NCI-H526 treated with DMSO at 0.1 percent for 48 hours (cell line): ENCODE data around the gene PRKG2.

Experiments used
- DNase-seq: peaks from one replicate; lab custom pipeline; 2025; lab: John Stamatoyannopoulos, UW

The PRKG2 gene

GRCh38 chr4:81096566-81096965, 118.5 kb downstream of the PRKG2 start:
- no peak for DNase-seq

DNA sequence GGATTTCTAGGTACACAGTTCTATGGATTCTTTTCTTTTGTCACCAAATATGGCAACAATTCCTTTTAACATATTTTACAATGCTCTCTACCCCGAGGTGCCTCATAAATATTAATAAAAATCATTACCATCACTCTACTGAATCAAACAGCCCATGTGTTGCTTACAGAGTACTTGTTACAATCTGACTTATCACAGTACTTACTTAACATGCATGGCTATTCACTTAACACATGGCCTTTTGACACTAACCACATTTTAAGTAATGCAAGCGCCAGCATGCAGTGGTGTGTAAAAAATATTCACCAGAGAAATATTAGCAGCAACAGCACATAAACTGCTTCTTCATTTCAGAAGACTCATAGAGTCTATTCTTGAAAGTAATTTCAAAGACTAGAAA, 119.6 kb downstream of the PRKG2 start:
- no peak for DNase-seq

DNA sequence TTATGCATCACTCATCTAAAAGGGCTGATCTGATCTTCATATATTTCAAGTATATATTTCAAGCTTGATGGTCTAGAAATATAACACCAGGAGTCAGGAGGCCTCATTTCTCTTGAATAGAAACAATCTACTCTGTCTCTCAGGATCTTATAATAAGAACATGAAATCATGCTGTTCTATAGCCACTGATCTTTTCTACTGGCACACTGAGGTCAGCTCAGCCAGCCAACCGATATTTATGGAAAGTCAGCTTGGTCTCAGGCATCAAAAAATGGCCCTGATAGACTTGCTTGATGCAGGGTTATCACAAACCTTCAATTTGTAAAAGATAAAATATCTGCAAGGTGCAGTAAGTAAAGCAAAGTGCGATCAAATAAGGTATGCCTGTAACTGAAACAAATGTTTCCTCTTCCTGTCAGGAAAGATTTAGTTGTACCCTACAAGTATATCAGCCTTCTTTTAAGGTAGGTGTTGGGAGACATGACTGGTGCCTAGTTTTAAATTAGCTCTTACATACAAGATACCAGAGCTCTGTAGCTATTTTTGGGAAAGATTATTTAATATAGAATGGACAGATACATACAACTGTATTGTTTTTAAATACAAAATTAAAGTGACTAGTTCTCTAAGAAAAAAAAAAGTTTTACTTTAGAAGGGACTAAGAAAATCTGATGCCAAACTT, 121.2 kb downstream of the PRKG2 start:
- DNase-seq = no peak

DNA sequence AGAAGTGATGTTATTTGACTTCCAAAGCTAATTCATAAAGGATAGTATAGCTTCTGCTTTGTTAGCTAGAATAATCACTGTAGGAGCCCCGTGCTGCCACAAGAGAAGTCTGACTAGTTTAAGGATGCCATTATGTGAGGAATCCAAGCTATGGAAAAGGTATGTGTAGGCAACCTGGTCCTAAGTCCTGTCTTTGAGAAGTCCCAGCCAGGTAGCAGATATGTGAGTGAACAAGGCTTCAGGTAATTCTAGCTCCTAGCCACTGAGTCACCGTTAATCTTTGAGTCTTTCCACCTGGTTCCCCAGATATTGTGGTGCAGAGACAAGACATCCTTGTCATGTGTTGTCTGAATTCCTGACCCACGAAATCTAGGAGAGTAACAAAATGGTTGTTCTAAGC, 129.0 kb downstream of the PRKG2 start:
- no peak for DNase-seq

- no peak for DNase-seq
Observed at GRCh38 chr4:81085291-81085690, 129.7 kb downstream of the PRKG2 start.

- no peak for DNase-seq
Observed at GRCh38 chr4:81084634-81085033, 130.4 kb downstream of the PRKG2 start.

DNA sequence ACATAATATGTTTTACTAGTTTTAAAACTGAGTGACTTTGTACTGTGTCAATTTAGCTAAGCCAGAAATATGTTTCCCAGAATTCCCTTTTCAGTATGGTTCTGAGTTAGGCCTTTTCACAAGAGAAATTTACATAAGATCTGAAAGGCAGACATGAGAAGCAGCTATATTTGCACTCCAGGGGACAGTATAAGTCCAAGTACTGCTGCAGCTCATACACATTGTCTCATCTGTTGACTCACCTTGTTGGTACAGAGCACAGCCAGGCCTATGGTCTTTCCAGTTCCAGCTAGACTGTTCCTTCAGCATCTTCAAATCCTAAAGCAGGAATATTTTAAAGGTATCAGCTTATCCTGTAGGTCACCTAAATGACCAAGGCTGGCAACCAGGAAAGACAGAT, 131.0 kb downstream of the PRKG2 start:
- no peak for DNase-seq

- no peak for DNase-seq
Observed at GRCh38 chr4:81081156-81081555, 133.9 kb downstream of the PRKG2 start.

DNA sequence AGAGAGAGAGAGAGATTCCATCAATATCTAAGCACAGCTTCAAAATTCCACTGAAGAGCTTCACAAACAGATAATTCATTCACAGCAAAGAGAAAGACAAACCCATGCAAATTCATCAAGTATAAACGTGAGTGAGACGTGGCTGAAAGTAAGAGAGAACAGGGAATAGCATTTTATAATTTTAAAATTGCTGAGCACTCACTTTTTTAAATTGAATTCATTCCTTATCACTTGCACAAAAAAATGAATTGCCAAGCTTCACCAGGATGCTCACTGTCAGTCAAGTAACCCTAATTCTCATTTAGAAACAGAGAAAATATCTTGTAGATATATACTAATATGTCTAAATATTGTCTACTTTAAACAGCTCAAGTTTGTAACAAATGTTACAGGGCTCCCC, 144.0 kb downstream of the PRKG2 start:
- DNase-seq = no peak

DNA sequence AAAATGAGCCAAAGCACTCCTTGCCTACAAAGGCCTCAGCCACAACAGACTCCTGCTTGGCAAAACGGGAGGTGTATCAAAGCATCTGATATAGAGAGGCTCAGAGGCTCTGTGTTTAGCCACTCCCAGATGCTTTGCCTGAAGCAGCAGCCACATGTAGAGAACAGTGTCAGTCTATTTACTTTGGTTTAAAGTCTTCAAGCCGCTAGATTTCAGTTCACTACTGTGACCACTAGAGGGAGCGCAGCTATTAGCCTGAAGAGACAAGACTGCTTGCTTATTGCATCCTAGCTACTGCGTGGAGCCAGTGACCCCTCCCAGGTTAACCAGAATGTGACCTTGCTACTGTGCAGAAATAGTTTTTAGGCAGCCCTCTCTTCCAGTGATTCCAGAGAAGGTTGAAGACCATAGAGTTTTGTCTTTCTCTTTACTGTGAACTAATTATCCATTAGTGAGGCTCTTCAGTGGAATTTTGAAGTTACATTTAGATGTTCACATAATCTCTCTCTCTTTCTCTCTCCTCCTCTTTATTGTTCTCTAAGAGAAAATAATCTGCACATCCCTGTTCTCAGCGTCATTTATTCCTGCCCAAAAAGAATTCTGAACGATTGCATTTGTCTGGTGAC, 145.2 kb downstream of the PRKG2 start:
- peak; percentile 56 for DNase-seq

- DNase-seq = no peak
Observed at GRCh38 chr4:81065446-81065845, 149.6 kb downstream of the PRKG2 start.

DNA sequence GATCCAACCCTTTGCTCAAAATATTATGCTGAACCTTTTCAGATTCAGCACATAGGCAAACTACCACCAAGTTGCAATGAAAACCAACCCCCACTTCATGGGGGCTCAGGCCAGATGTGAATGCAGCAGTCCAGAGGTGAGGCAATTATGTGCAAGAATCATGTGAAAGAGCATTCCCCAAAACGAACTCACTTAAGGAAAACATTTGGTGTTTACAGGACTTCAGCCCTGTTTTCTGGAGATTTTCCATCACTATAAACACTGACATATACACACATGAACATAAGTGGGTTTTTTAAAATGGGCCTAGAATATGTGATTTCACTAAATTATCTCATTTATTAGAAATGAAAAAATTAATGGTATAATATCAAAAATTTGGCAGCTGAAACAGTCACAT, 153.0 kb downstream of the PRKG2 start:
- DNase-seq = no peak

DNA sequence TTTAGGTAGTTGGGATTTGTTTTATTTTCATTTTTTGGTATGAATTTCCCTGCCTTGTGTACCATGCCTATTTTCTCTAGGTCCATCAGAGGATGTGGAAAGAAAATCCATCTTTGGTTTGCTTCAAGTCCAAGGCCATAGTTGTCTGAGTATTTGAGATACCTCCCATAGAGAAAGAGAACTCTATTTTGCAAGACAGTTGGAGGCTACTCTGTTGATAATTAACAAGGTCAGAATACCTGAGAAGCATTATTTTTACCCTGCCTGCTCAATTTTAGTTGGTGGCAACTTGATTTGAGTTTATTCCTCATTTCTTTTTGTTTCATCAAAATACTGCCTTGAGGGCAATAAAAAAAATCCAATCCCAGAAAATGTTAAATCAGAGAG, 153.7 kb downstream of the PRKG2 start:
- no peak for DNase-seq

DNA sequence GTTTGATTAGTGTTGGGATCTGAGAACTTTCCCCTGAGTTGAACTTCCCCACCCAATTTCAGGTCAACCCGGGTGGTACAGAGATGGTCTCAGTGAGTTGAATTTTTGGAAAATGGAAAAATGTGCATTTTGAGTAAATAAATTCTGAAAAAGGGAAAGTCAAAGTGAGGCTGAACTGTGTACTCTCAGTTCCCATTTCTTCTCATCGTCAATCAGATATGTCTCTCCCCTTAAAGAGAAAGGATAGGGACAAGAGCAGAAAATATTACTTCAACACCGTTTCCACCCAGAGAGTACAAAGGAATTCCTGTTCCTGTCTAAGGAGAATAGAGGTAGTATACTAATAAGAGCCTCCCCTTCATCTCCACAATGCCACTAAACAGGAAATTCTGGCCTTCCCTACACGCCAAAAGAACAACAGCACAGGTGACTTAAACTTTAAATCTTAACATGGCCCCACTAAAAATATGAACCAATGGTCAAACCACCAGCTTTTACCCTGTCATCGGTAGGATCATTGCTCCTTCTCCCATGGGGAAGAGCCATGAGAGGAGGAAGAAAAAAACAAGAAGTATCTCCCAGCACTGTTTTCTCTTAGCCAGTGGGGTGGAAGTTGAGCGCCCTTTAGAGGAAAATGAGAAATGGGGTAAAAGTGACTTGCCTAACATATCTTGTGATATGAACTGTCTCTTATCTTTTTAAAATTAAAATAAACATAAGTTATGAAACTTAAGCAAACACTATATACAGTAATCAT, 154.3 kb downstream of the PRKG2 start:
- no peak for DNase-seq

GRCh38 chr4:81058621-81059020, 156.4 kb downstream of the PRKG2 start:
- no peak for DNase-seq

DNA sequence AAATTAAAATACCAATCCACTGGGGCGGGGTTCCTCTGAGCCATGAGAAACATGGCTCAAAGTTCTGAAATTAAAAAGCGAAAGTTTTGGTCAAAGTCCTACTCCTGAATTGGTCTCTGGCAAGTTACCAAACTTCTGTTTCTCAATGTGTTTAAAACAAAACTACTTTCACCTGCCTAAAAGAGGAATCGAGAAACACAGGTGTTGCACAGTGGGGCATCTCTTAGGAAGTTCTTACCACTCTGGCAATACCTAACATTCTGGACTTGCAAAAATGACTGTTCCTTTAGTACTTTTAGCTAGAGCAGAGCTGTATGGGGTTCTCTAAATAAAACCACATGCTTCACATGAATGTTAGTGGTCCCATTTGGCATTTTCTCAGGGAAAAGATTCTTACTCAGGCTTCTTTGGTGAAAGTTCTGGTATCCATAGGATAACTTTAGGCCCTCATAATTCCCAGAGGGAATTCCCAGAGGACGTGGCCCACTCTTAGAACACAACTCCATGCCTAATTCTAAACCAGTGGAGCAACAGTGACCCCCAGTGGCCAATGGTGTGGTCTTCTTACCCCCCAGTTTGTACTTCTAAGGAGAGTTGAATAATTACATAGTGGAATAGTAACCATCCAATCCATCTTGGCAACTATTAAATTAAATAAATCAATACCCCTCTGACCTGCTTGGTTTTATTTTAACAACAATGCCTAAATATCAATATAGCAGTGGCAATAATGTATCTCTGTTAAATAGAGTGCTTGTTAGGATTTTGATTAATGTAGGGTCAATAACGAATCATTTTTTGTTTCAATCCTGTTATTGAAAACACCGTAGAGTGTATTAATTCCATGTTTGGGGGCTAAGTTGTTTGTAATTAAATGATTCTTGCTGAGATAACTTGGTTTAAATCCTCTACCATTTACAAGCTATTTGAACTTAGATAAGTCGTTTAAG, 162.6 kb downstream of the PRKG2 start:
- DNase-seq = peak; percentile 10

- DNase-seq = no peak
Observed at GRCh38 chr4:81049907-81050306, 165.1 kb downstream of the PRKG2 start.

DNA sequence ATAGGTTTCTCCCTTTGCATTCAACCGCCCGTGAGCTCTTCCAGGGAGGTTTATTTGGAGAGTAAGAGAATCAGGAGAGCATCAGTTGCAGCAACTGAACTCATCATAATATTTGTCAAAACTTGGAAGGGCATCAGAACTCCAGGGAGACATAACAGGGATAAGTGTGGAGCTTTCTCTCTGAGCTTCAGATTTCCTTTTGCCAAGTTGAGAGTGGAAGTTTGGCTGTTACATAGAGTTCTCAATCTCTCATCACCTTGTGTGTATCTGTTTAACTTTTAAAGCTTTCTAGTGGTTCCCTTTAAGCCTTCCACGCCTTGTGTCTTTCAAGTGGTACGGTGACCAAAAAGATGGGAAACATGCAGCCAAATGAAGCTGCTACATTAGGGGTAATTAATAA, 165.7 kb downstream of the PRKG2 start:
- DNase-seq = no peak

- DNase-seq = no peak
Observed at GRCh38 chr4:81042578-81043365, 172.2 kb downstream of the PRKG2 start.

GRCh38 chr4:81040012-81040659, 174.9 kb downstream of the PRKG2 start:
- peak; percentile 6 for DNase-seq
